OCI-LY3 (cell line): ENCODE results near the gene SARS2.
A peak's percentile ranks its signal among the peaks of the same experiment; 100 is the strongest.

Experiments used
- H2AFZ ChIP-seq: fragments of 200-600, 300-600 bp; shearing (Covaris generic); 2 replicates; pipeline ENCODE4 v1.6.0; 2014; ENCODE audit warnings: antibody characterized with exemption, low read depth, low read length
- H3K27ac ChIP-seq: fragments of 200-600, 300-600 bp; sonication (generic); 2 replicates; pipeline ENCODE4 v1.5.1; 2014; ENCODE audit warnings: mild to moderate bottlenecking, low read length, moderate library complexity, mixed read lengths
- H3K27me3 ChIP-seq: fragments of 200-600, 300-600 bp; sonication (generic); 2 replicates; pipeline ENCODE4 v1.6.1; 2014; ENCODE audit warnings: low read depth, low read length, mixed read lengths
- H3K36me3 ChIP-seq: fragments of 200-600, 300-600 bp; sonication (generic); replicated peaks from 2 replicates; pipeline ENCODE3; 2014; ENCODE audit warnings: low read depth, low read length, mixed read lengths
- H3K4me1 ChIP-seq: fragments of 300-600, 200-600 bp; sonication (generic); 2 replicates; pipeline ENCODE4 v1.6.1; 2014; ENCODE audit warnings: low read length, mixed read lengths
- H3K4me2 ChIP-seq: fragments of 200-600, 300-600 bp; sonication (generic); 2 replicates; pipeline ENCODE4 v1.6.1; 2014; ENCODE audit warnings: low read length, mixed read lengths
- H3K4me3 ChIP-seq: fragments of 300-600, 200-600 bp; sonication (generic); 2 replicates; pipeline ENCODE4 v1.5.1; 2014; ENCODE audit warnings: antibody characterized with exemption, mild to moderate bottlenecking, low read length, moderate library complexity
- H3K79me2 ChIP-seq: fragments of 300-600, 200-600 bp; shearing (Covaris generic); 2 replicates; pipeline ENCODE4 v1.6.1; 2014; ENCODE audit warnings: mild to moderate bottlenecking, low read length, mixed read lengths
- H3K9ac ChIP-seq: fragments of 300-600, 200-600 bp; shearing (Covaris generic); 2 replicates; pipeline ENCODE4 v1.6.0; 2014; ENCODE audit warnings: mild to moderate bottlenecking, low read length, moderate library complexity
- H3K9me3 ChIP-seq: fragments of 200-600, 300-600 bp; shearing (Covaris generic); 2 replicates; pipeline ENCODE4 v1.6.1; 2014; ENCODE audit warnings: low read length, mixed read lengths; ENCODE audit not compliant: insufficient read depth
- H4K20me1 ChIP-seq: fragments of 200-600, 300-600 bp; sonication (generic); 2 replicates; pipeline ENCODE4 v1.6.1; 2016; ENCODE audit warnings: low read length, mixed read lengths; ENCODE audit not compliant: insufficient read depth
- CTCF ChIP-seq: fragments of 200-600, 300-600 bp; sonication (generic); IDR thresholded peaks from 2 replicates; pipeline ENCODE4 v1.5.1; 2014; ENCODE audit warnings: antibody characterized with exemption, low read length, low read depth
- EZH2phosphoT487 ChIP-seq: fragments of 200-600 bp; shearing (Covaris generic); IDR thresholded peaks from 2 replicates; pipeline ENCODE4 v1.6.1; 2018; ENCODE audit warnings: antibody characterized with exemption, mixed run types, low read depth

Gene SARS2

GRCh38 chr19:38919837-38920601 lies 10.5 kb downstream of the SARS2 start:
- peaks cover 29% of the 10 kb centered on the region for H3K36me3 ChIP-seq
- no peaks in the 10 kb centered on the region for H3K4me1 ChIP-seq
- no peak overlapping the region for H3K9ac ChIP-seq
- no peak overlapping the region for H3K27ac ChIP-seq
- no peaks in the 10 kb centered on the region for H3K27me3 ChIP-seq
- no peak overlapping the region for H3K4me2 ChIP-seq
- TF ChIP-seq CTCF (no peak), EZH2phosphoT487 (no peak)
- H2AFZ ChIP-seq = no peak overlapping the region
- H4K20me1 ChIP-seq = no peaks in the 10 kb centered on the region
- no peaks in the 10 kb centered on the region for H3K79me2 ChIP-seq
- H3K4me3 ChIP-seq = no peak overlapping the region
- H3K9me3 ChIP-seq = no peaks in the 10 kb centered on the region

- H3K9ac ChIP-seq = no peak overlapping the region
- no peak overlapping the region for H3K4me2 ChIP-seq
- H2AFZ ChIP-seq = no peak overlapping the region
- H3K27me3 ChIP-seq = no peaks in the 10 kb centered on the region
- H4K20me1 ChIP-seq = no peaks in the 10 kb centered on the region
- no peak overlapping the region for H3K27ac ChIP-seq
- no peaks in the 10 kb centered on the region for H3K9me3 ChIP-seq
- no peaks in the 10 kb centered on the region for H3K79me2 ChIP-seq
- peaks cover 20% of the 10 kb centered on the region for H3K36me3 ChIP-seq
- TF ChIP-seq EZH2phosphoT487 (no peak), CTCF (no peak)
- H3K4me3 ChIP-seq = no peak overlapping the region
- H3K4me1 ChIP-seq = no peaks in the 10 kb centered on the region
Measured at GRCh38 chr19:38918526-38918925, 12.0 kb downstream of the SARS2 start.

- no peak overlapping the region for H3K4me3 ChIP-seq
- H3K4me1 ChIP-seq = no peaks in the 10 kb centered on the region
Measured at GRCh38 chr19:38917921-38918491, 12.6 kb downstream of the SARS2 start.

More at GRCh38 chr19:38917921-38918491, 12.6 kb downstream of the SARS2 start:
- Histone ChIP-seq H3K27ac (no peak overlapping the region), H3K36me3 (peaks cover 20% of the 10 kb centered on the region), H3K27me3 (no peaks in the 10 kb centered on the region), H3K4me2 (no peak overlapping the region), H3K9me3 (no peaks in the 10 kb centered on the region), H2AFZ (no peak overlapping the region), H4K20me1 (no peaks in the 10 kb centered on the region), H3K9ac (no peak overlapping the region), H3K79me2 (no peaks in the 10 kb centered on the region)
- TF ChIP-seq EZH2phosphoT487 = no peak
- peak; percentile 9; the same call in 1 of the 2 replicates for TF ChIP-seq CTCF
